GM06990 (cell line): ENCODE results near the gene WHAMM.

Experiments
- DNase-seq: peaks from one replicate; pipeline ENCODE4 v3.0.0-alpha.2; 2011; ENCODE audit not compliant: insufficient read length; ENCODE audit errors: extremely low read depth
- H3K27me3 ChIP-seq: replicated peaks from 2 replicates; pipeline ENCODE4 v1.6.0; 2011; ENCODE audit warnings: low read length; ENCODE audit not compliant: control insufficient read depth, insufficient read depth
- H3K36me3 ChIP-seq: 2 replicates; pipeline ENCODE4 v1.5.1; 2011; ENCODE audit warnings: low read length; ENCODE audit not compliant: control insufficient read depth, insufficient read depth
- H3K4me3 ChIP-seq: replicated peaks from 2 replicates; pipeline ENCODE4 v1.5.1; 2011; ENCODE audit warnings: low read depth, mild to moderate bottlenecking, control low read depth, low read length
- CTCF ChIP-seq: IDR thresholded peaks from 2 replicates; pipeline ENCODE4 v1.5.1; 2011; ENCODE audit warnings: low read length, control low read depth, mild to moderate bottlenecking, inconsistent platforms; ENCODE audit not compliant: insufficient read depth, poor library complexity, severe bottlenecking

The WHAMM gene

GRCh38 chr15:82873000-82873680 is 63.7 kb downstream of the WHAMM start:
- no peak for TF ChIP-seq CTCF
- Histone ChIP-seq H3K4me3 (no peak overlapping the region), H3K36me3 (no peaks in the 10 kb centered on the region), H3K27me3 (no peaks in the 10 kb centered on the region)
- no peak for DNase-seq

DNA sequence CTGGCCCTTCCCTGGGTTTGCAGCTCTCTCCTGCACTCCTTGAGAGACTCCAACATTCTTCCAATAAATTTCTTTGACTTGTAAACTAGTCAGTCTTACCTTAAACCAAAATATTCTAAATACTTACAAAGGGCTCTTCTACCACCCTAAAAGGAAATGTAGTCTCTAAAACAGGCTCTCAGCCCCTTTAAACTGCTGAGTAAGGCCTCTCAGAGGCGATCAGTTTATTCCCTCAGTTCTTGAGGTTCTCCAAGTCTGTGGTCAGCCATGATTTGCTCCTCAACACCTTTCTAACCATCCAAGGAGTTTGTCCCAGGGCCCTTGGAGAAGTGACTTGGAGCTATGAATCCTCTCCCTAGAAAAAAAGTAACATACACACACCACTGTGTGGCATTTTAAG is 64.8 kb downstream of the WHAMM start:
- H3K36me3 ChIP-seq = no peaks in the 10 kb centered on the region
- H3K4me3 ChIP-seq = no peak overlapping the region
- TF ChIP-seq CTCF = no peak
- H3K27me3 ChIP-seq = no peaks in the 10 kb centered on the region
- DNase-seq = no peak

DNA sequence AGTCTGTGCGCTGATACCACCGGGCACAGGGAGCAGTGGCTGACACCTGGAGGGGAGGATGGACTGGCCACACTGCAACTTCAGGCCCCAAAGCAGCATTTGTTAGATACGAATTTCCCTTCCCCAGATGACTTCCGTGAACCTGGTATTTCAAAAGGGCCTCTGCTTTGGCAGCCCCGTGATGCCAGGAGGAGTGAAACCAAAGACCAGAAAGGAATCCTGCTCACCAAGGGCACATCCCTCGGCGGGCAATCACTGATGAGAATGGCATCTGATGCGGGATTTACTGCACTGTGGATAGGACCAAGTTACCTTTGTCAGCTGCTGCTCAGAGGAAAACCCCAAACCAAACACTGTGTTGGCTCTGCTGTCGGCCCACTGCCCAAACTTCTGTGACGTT is 65.5 kb downstream of the WHAMM start:
- DNase-seq = no peak
- Histone ChIP-seq H3K36me3 (no peaks in the 10 kb centered on the region), H3K4me3 (no peak overlapping the region), H3K27me3 (no peaks in the 10 kb centered on the region)
- no peak for TF ChIP-seq CTCF

GRCh38 chr15:82875411-82876003 is 66.1 kb downstream of the WHAMM start:
- Histone ChIP-seq H3K27me3 (no peaks in the 10 kb centered on the region), H3K36me3 (no peaks in the 10 kb centered on the region), H3K4me3 (no peak overlapping the region)
- DNase-seq = no peak
- TF ChIP-seq CTCF = no peak

GRCh38 chr15:82877825-82878224 is 68.4 kb downstream of the WHAMM start:
- DNase-seq = no peak
- Histone ChIP-seq H3K4me3 (no peak overlapping the region), H3K36me3 (no peaks in the 10 kb centered on the region), H3K27me3 (no peaks in the 10 kb centered on the region)
- TF ChIP-seq CTCF = no peak
